K562 (cell line): ENCODE data around the gene SUFU.

Experiments
- CTCF ChIP-seq, 3 experiments: IDR thresholded peaks in 2 of 3; conservative IDR thresholded peaks in 1 of 3; 2 replicates each; pipeline ENCODE4 v1.5.1; 2011 to 2012; ENCODE audit warnings: low read length in 3 of 3, mild to moderate bottlenecking in 3 of 3, control low read depth in 2 of 3, improper control_type of control experiment in 1 of 3, inconsistent platforms in 1 of 3, low read depth in 1 of 3, mixed read lengths in 1 of 3, moderate library complexity in 1 of 3; ENCODE audit not compliant: insufficient read depth in 2 of 3
- FOXJ3 ChIP-seq: sonication (generic); formaldehyde crosslinking; IDR thresholded peaks from 2 replicates; pipeline ENCODE4 v1.4.0; 2020; ENCODE audit warnings: mild to moderate bottlenecking, missing genetic modification reagents
- GABPA ChIP-seq: fragments of 200-800 bp; sonication (Bioruptor generic); conservative IDR thresholded peaks from 2 replicates; pipeline ENCODE4 v1.6.1; 2016; ENCODE audit warnings: low read depth, missing genetic modification characterization, missing compliant biosample characterization
- MAFK ChIP-seq: IDR thresholded peaks from 2 replicates; pipeline ENCODE4 v1.6.1; 2011; ENCODE audit warnings: low read length, improper control_type of control experiment
- PHTF2 ChIP-seq: fragments of 250-450 bp; sonication (Bioruptor Pico); IDR thresholded peaks from 2 replicates; pipeline ENCODE4 v1.5.0; 2021; ENCODE audit warnings: mild to moderate bottlenecking
- POLR2A ChIP-seq: fragments of 450-650 bp; conservative IDR thresholded peaks from 2 replicates; pipeline ENCODE4 v1.6.1; 2016
- SMARCA4 ChIP-seq: fragments of 450-650 bp; IDR thresholded peaks from 2 replicates; pipeline ENCODE4 v1.6.1; 2016
- TAF15 ChIP-seq: fragments of 200-400 bp; formaldehyde crosslinking; IDR thresholded peaks from 2 replicates; pipeline ENCODE4 v1.6.1; 2017; ENCODE audit warnings: mild to moderate bottlenecking, low read depth, low read length, moderate library complexity
- ZNF436 ChIP-seq: fragments of 250-450, 450-650 bp; sonication (Bioruptor Pico); formaldehyde crosslinking; IDR thresholded peaks from 2 replicates; pipeline ENCODE4 v1.7.0; 2020; ENCODE audit warnings: mild to moderate bottlenecking
- TF ChIP-seq, protein P1 (sequence below): fragments of 200-800 bp; sonication (Bioruptor generic); IDR thresholded peaks from 2 replicates; pipeline ENCODE4 v1.6.1; 2017; ENCODE audit warnings: missing genetic modification characterization, missing compliant biosample characterization

GRCh38 chr10:102465466-102465865 lies 38.3 kb upstream of the SUFU start:
- no peak for TF ChIP-seq MAFK
- TF ChIP-seq GABPA (tag): no peak
- no peak for TF ChIP-seq SMARCA4
- no peak for TF ChIP-seq CTCF (IDR thresholded peaks at IDR 0.05 in 2 of 3, conservative IDR thresholded peaks at IDR 0.05 in 1 of 3; ENCODE audit: insufficient read depth in 2 of 3, low read depth in 1 of 3, low read length in 3 of 3)
- no peak for TF ChIP-seq POLR2A
- no peak for TF ChIP-seq TAF15
- no peak for TF ChIP-seq ZNF436 (CRISPR knock-in tag)
- no peak for TF ChIP-seq FOXJ3
- no peak for TF ChIP-seq PHTF2
- TF ChIP-seq, protein P1, sequence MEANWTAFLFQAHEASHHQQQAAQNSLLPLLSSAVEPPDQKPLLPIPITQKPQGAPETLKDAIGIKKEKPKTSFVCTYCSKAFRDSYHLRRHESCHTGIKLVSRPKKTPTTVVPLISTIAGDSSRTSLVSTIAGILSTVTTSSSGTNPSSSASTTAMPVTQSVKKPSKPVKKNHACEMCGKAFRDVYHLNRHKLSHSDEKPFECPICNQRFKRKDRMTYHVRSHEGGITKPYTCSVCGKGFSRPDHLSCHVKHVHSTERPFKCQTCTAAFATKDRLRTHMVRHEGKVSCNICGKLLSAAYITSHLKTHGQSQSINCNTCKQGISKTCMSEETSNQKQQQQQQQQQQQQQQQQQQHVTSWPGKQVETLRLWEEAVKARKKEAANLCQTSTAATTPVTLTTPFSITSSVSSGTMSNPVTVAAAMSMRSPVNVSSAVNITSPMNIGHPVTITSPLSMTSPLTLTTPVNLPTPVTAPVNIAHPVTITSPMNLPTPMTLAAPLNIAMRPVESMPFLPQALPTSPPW: no peak
